ENCODE results near the gene TMEM38B. TPM values are rescaled to one million over a fixed set of nuclear protein-coding genes. Genes with fewer than 3 reads are reported as not detected.

Gene TMEM38B
- total RNA-seq, 1 donor from 2014 or later = 9.3 TPM

- Mint-ChIP-seq H3K4me3 (ENCODE audit: unreplicated experiment) (peak overlapping the region; percentile 88), H3K9me3 (ENCODE audit: unreplicated experiment) (no peaks in the 10 kb centered on the region), H3K27me3 (ENCODE audit: low read depth, unreplicated experiment) (peaks cover 8% of the 10 kb centered on the region), H3K27ac (ENCODE audit: unreplicated experiment) (peak overlapping the region; percentile 3), H3K36me3 (ENCODE audit: low read depth, unreplicated experiment) (no peaks in the 10 kb centered on the region), H3K4me1 (ENCODE audit: low read depth, unreplicated experiment) (peaks cover 16% of the 10 kb centered on the region)
- H3K36me3 ChIP-seq (ENCODE audit: insufficient read depth, low read length) = no peaks in the 10 kb centered on the region
- H2AFZ ChIP-seq (ENCODE audit: low read depth, low read length) = peak overlapping the region; percentile 100
- peak overlapping the region; percentile 78 for H3K4me3 ChIP-seq (ENCODE audit: insufficient read depth, low read depth, low read length)
- peak overlapping the region; percentile 55 for H3K27ac ChIP-seq (ENCODE audit: low read depth, low read length)
- DNase-seq (ENCODE audit: low read depth) (peak; percentile 38), FAIRE-seq (no peak)
- no peaks in the 10 kb centered on the region for H4K20me1 ChIP-seq (ENCODE audit: insufficient read depth, low read length)
- TF ChIP-seq EZH2 (IDR thresholded peaks at IDR 0.05; ENCODE audit: insufficient read depth, low read length) (no peak), CTCF (IDR thresholded peaks at IDR 0.05; ENCODE audit: insufficient read depth, low read depth, low read length) (no peak)
- peaks cover 21% of the 10 kb centered on the region for H3K27me3 ChIP-seq (ENCODE audit: insufficient read depth, low read length)
- no peaks in the 10 kb centered on the region for H3K79me2 ChIP-seq (ENCODE audit: insufficient read depth, low read length)
- no peaks in the 10 kb centered on the region for H3K9me3 ChIP-seq (ENCODE audit: insufficient read depth, low read depth, low read length)
- peak overlapping the region; percentile 100 for H3K4me2 ChIP-seq (ENCODE audit: low read length)
- peaks cover 10% of the 10 kb centered on the region for H3K4me1 ChIP-seq (ENCODE audit: insufficient read depth, low read length)
- peak overlapping the region; percentile 80 for H3K9ac ChIP-seq (ENCODE audit: low read length)
Measured at GRCh38 chr9:105694848-105695581, 674 bp downstream of the TMEM38B start.

- Mint-ChIP-seq H3K9me3 (ENCODE audit: unreplicated experiment) (no peaks in the 10 kb centered on the region), H3K27me3 (ENCODE audit: low read depth, unreplicated experiment) (peaks cover 8% of the 10 kb centered on the region), H3K4me3 (ENCODE audit: unreplicated experiment) (no peak overlapping the region), H3K27ac (ENCODE audit: unreplicated experiment) (no peak overlapping the region), H3K4me1 (ENCODE audit: low read depth, unreplicated experiment) (peaks cover 16% of the 10 kb centered on the region), H3K36me3 (ENCODE audit: low read depth, unreplicated experiment) (no peaks in the 10 kb centered on the region)
- Histone ChIP-seq H3K4me1 (ENCODE audit: insufficient read depth, low read length) (peaks cover 10% of the 10 kb centered on the region), H3K9me3 (ENCODE audit: insufficient read depth, low read depth, low read length) (no peaks in the 10 kb centered on the region), H3K36me3 (ENCODE audit: insufficient read depth, low read length) (no peaks in the 10 kb centered on the region), H3K9ac (ENCODE audit: low read length) (no peak overlapping the region), H3K27me3 (ENCODE audit: insufficient read depth, low read length) (peaks cover 21% of the 10 kb centered on the region), H3K4me3 (ENCODE audit: insufficient read depth, low read depth, low read length) (no peak overlapping the region), H3K27ac (ENCODE audit: low read depth, low read length) (no peak overlapping the region), H3K4me2 (ENCODE audit: low read length) (no peak overlapping the region), H4K20me1 (ENCODE audit: insufficient read depth, low read length) (no peaks in the 10 kb centered on the region), H2AFZ (ENCODE audit: low read depth, low read length) (no peak overlapping the region), H3K79me2 (ENCODE audit: insufficient read depth, low read length) (no peaks in the 10 kb centered on the region)
- TF ChIP-seq EZH2 (IDR thresholded peaks at IDR 0.05; ENCODE audit: insufficient read depth, low read length) = no peak
- TF ChIP-seq CTCF (IDR thresholded peaks at IDR 0.05; ENCODE audit: insufficient read depth, low read depth, low read length) = no peak
- no peak for FAIRE-seq
- DNase-seq (ENCODE audit: low read depth) = no peak
Measured at GRCh38 chr9:105696219-105696793, 2.0 kb downstream of the TMEM38B start.

- H3K4me3 Mint-ChIP-seq (ENCODE audit: unreplicated experiment) = no peak overlapping the region
- Histone ChIP-seq H3K4me3 (ENCODE audit: insufficient read depth, low read depth, low read length) (no peak overlapping the region), H3K36me3 (ENCODE audit: insufficient read depth, low read length) (no peaks in the 10 kb centered on the region), H3K27me3 (ENCODE audit: insufficient read depth, low read length) (peaks cover 11% of the 10 kb centered on the region), H3K9ac (ENCODE audit: low read length) (no peak overlapping the region), H3K27ac (ENCODE audit: low read depth, low read length) (no peak overlapping the region), H3K79me2 (ENCODE audit: insufficient read depth, low read length) (no peaks in the 10 kb centered on the region), H4K20me1 (ENCODE audit: insufficient read depth, low read length) (no peaks in the 10 kb centered on the region), H3K9me3 (ENCODE audit: insufficient read depth, low read depth, low read length) (no peaks in the 10 kb centered on the region), H3K4me1 (ENCODE audit: insufficient read depth, low read length) (peaks cover 10% of the 10 kb centered on the region), H3K4me2 (ENCODE audit: low read length) (no peak overlapping the region), H2AFZ (ENCODE audit: low read depth, low read length) (no peak overlapping the region)
- H3K4me1 Mint-ChIP-seq (ENCODE audit: low read depth, unreplicated experiment) = peaks cover 16% of the 10 kb centered on the region
- no peaks in the 10 kb centered on the region for H3K9me3 Mint-ChIP-seq (ENCODE audit: unreplicated experiment)
- TF ChIP-seq CTCF (IDR thresholded peaks at IDR 0.05; ENCODE audit: insufficient read depth, low read depth, low read length) (no peak), EZH2 (IDR thresholded peaks at IDR 0.05; ENCODE audit: insufficient read depth, low read length) (no peak)
- H3K36me3 Mint-ChIP-seq (ENCODE audit: low read depth, unreplicated experiment) = no peaks in the 10 kb centered on the region
- DNase-seq (ENCODE audit: low read depth) = no peak
- no peak for FAIRE-seq
- peak overlapping the region; percentile 13 for H3K27ac Mint-ChIP-seq (ENCODE audit: unreplicated experiment)
- peaks cover 6% of the 10 kb centered on the region for H3K27me3 Mint-ChIP-seq (ENCODE audit: low read depth, unreplicated experiment)
Measured at GRCh38 chr9:105697871-105698270, 3.5 kb downstream of the TMEM38B start.
